GM21786 (cell line): ENCODE data around the gene SH3BP2.
A peak's percentile ranks its signal among the peaks of the same experiment; 100 is the strongest.

Experiments used
- ATAC-seq: cut with Tn5 transposase; IDR thresholded peaks from one replicate; pipeline ENCODE4 v1.9.1; 2021; ENCODE audit not compliant: unreplicated experiment

SH3BP2 gene

GRCh38 chr4:2790583-2791517 is 2.0 kb upstream of the SH3BP2 start:
- no peak for ATAC-seq

GRCh38 chr4:2791518-2792395 is 1.1 kb upstream of the SH3BP2 start:
- ATAC-seq = no peak

- no peak for ATAC-seq
Observed at GRCh38 chr4:2792396-2792710, 532 bp upstream of the SH3BP2 start.

GRCh38 chr4:2793586-2794485 is 951 bp downstream of the SH3BP2 start:
- ATAC-seq = no peak

- ATAC-seq = no peak
Observed at GRCh38 chr4:2794486-2795299, 1.8 kb downstream of the SH3BP2 start.

GRCh38 chr4:2795300-2795892 is 2.5 kb downstream of the SH3BP2 start:
- ATAC-seq = no peak

- no peak for ATAC-seq
Observed at GRCh38 chr4:2795893-2796848, 3.3 kb downstream of the SH3BP2 start.

- no peak for ATAC-seq
Observed at GRCh38 chr4:2796849-2797544, 4.1 kb downstream of the SH3BP2 start.

GRCh38 chr4:2797545-2798305 is 4.8 kb downstream of the SH3BP2 start:
- no peak for ATAC-seq

- ATAC-seq = peak; percentile 45
Observed at GRCh38 chr4:2798399-2799223, 5.7 kb downstream of the SH3BP2 start.

GRCh38 chr4:2799224-2799911 is 6.5 kb downstream of the SH3BP2 start:
- no peak for ATAC-seq

GRCh38 chr4:2799971-2800690 is 7.2 kb downstream of the SH3BP2 start:
- ATAC-seq = no peak

- no peak for ATAC-seq
Observed at GRCh38 chr4:2800691-2801596, 8.1 kb downstream of the SH3BP2 start.
